SIG-M5 (cell line): ENCODE data around the gene PRSS57.

Source experiments
- DNase-seq: peaks from one replicate; lab custom pipeline; 2025; lab: John Stamatoyannopoulos, UW

PRSS57 gene

DNA sequence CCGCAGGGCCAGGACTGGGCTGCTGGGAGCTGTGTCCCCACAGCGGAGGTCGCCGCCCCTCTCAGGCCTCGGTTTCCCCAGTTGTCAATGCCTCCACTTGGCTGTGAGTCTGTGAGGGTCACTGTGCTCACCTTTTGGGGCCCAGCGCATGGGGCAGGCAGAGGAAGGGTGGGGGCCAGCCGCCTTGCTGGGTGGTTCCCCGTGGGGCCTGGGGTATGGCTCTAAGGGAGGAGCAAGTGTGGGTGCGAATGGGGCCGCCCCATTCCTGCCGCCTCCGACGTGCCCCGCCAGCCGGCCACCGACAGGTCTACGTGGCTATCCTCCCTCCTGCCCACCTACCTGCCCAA lies 56.4 kb downstream of the PRSS57 start:
- DNase-seq: no peak
